KOPT-K1 (cell line): Measurements from ENCODE around the gene PCDHA1.
"Not testable (repeated sequence)": the region's sequence is repeated elsewhere in the genome, so short reads cannot be mapped to it uniquely, and the experiment has no call there.

Source experiments
- H3K27ac ChIP-seq: fragments of 200-600 bp; sonication (generic); 2 replicates; pipeline ENCODE4 v1.5.1; 2016; ENCODE audit warnings: antibody characterized with exemption, mild to moderate bottlenecking, low read depth, low read length; ENCODE audit not compliant: poor library complexity, severe bottlenecking
- H3K36me3 ChIP-seq: fragments of 200-600 bp; sonication (generic); 2 replicates; pipeline ENCODE4 v1.5.1; 2017; ENCODE audit warnings: antibody characterized with exemption, mild to moderate bottlenecking, low read length, moderate library complexity; ENCODE audit not compliant: insufficient read depth
- H3K9me3 ChIP-seq: fragments of 200-600 bp; sonication (generic); 2 replicates; pipeline ENCODE4 v1.5.1; 2017; ENCODE audit warnings: antibody characterized with exemption, low read length, mild to moderate bottlenecking; ENCODE audit not compliant: insufficient read depth, poor library complexity, severe bottlenecking

The PCDHA1 gene

DNA sequence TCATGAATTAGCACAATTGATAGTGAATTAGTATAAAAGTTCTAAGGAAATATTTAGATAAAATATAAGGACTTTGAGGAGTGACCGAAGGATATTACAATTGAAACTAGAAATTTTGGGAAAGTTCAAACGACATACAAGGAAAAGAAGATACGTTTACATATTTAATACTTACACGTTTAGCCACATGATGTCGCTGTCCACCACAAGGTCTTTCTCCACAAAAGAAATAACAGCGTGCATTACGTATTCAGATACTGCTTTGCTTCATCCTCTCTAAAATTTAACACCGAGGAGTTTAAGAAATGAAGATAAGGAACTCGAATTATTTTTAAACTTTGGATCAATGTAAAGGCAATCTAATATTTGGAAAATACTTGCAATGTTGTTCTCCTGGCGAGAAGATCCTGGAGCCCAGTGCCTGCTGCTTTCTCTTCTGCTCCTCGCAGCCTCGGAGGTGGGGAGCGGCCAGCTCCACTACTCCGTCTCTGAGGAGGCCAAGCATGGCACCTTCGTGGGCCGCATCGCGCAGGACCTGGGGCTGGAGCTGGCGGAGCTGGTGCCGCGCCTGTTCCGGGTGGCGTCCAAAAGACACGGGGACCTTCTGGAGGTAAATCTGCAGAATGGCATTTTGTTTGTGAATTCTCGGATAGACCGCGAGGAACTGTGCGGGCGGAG is 15.0 kb downstream of the PCDHA1 start, which contains the start of gene PCDHA3:
TSS of gene PCDHA3 (plus strand) at position 242 of the 678 bp plus-strand sequence.
- no peaks in the 10 kb centered on the region for H3K36me3 ChIP-seq
- no peak within 1 kb of the TSS for H3K27ac ChIP-seq

DNA sequence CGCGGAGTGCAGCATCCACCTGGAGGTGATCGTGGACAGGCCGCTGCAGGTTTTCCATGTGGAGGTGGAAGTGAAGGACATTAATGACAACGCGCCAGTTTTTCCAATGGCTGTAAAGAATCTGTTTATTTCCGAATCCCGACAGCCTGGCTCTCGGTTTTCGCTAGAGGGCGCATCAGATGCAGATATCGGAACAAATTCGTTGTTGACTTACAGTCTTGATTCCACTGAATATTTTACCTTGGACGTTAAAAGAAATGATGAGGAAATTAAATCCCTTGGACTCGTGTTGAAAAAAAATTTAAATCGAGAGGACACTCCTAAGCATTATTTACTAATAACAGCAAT is 15.5 kb downstream of the PCDHA1 start:
- Histone ChIP-seq H3K9me3 (no peaks in the 10 kb centered on the region), H3K27ac (no peak overlapping the region), H3K36me3 (no peaks in the 10 kb centered on the region)

More for the DNA sequence above, 15.0 kb downstream of the PCDHA1 start, which contains the start of gene PCDHA3:
- no peaks in the 10 kb centered on the region for H3K9me3 ChIP-seq

DNA sequence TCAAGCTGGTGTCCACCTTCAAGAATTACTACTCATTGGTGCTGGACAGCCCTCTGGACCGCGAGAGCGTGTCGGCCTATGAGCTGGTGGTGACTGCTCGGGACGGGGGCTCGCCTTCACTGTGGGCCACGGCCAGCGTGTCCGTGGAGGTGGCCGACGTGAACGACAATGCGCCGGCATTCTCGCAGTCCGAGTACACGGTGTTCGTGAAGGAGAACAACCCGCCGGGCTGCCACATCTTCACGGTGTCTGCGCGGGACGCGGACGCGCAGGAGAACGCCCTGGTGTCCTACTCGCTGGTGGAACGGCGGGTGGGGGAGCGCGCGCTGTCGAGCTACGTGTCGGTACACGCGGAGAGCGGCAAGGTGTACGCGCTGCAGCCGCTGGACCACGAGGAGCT is 16.4 kb downstream of the PCDHA1 start:
- H3K27ac ChIP-seq, H3K9me3 ChIP-seq, H3K36me3 ChIP-seq: not testable (repeated sequence)

DNA sequence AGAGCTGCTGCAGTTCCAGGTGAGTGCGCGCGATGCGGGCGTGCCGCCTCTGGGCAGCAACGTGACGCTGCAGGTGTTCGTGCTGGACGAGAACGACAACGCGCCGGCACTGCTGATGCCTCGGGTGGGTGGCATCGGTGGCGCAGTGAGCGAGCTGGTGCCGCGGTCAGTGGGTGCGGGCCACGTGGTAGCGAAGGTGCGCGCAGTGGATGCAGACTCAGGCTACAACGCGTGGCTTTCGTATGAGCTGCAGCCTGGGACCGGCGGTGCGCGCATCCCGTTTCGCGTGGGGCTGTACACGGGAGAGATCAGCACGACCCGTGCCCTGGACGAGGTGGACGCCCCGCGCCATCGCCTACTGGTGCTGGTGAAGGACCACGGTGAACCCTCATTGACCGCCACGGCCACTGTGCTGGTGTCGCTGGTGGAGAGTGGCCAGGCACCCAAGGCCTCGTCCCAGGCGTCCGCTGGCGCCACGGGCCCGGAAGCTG is 16.9 kb downstream of the PCDHA1 start:
- Histone ChIP-seq H3K36me3 (no peaks in the 10 kb centered on the region), H3K27ac (no peak overlapping the region), H3K9me3 (no peaks in the 10 kb centered on the region)

DNA sequence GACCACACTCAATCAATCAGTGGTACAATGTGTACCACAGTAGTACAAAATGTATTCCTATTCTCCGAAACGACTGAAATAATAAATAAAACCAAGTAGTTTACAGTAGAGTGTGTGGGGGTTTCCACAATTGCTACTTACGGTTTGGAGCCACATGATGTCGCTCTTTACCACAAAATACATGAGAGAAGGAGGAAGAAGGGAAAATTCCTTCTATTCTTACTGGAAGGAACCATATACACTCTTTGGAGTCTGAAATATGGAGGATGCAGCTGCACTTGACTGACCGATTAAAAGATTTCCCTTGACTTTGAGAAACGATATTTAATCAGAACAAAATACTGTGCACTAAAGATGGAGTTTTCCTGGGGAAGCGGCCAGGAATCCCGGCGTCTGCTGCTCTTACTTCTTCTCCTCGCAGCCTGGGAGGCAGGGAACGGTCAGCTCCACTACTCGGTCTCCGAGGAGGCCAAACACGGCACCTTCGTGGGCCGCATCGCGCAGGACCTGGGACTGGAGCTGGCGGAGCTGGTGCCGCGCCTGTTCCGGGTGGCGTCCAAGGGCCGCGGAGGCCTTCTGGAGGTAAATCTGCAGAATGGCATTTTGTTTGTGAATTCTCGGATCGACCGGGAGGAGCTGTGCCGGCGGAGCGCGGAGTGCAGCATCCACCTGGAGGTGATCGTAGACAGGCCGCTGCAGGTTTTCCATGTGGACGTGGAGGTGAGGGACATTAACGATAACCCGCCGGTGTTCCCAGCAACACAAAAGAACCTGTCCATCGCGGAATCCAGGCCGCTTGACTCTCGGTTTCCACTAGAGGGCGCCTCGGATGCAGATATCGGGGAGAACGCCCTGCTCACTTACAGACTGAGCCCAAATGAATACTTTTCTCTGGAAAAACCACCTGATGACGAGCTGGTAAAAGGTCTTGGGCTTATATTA is 21.2 kb downstream of the PCDHA1 start, which contains the start of gene PCDHA4:
TSS of gene PCDHA4 (plus strand) at position 235 of the 942 bp plus-strand sequence.
- Histone ChIP-seq H3K9me3 (no peaks in the 10 kb centered on the region), H3K27ac (no peak within 1 kb of the TSS), H3K36me3 (no peaks in the 10 kb centered on the region)

DNA sequence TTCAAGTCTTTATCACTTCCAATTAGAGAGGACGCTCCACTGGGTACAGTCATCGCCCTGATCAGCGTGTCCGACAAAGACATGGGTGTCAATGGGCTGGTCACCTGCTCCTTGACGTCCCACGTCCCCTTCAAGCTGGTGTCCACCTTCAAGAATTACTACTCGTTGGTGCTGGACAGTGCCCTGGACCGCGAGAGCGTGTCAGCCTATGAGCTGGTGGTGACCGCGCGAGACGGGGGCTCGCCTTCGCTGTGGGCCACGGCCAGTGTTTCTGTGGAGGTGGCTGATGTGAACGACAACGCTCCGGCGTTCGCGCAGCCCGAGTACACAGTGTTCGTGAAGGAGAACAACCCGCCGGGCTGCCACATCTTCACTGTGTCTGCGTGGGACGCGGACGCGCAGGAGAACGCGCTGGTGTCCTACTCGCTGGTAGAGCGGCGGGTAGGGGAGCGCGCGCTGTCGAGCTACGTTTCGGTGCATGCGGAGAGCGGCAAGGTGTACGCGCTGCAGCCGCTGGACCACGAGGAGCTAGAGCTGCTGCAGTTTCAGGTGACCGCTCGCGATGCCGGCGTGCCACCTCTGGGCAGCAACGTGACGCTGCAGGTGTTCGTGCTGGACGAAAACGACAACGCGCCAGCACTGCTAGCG is 22.4 kb downstream of the PCDHA1 start:
- not testable (repeated sequence) for H3K27ac ChIP-seq, H3K36me3 ChIP-seq, H3K9me3 ChIP-seq

DNA sequence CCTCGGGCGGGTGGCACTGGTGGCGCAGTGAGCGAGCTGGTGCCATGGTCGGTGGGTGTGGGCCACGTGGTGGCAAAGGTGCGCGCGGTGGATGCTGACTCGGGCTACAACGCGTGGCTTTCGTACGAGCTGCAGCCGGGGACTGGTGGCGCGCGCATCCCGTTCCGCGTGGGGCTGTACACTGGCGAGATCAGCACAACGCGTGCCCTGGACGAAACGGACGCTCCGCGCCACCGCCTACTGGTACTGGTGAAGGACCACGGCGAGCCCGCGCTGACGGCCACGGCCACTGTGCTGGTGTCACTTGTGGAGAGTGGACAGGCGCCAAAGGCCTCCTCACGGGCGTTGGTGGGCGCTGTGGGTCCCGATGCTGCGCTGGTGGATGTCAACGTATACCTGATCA is 22.9 kb downstream of the PCDHA1 start:
- Histone ChIP-seq H3K27ac (no peak overlapping the region), H3K9me3 (no peaks in the 10 kb centered on the region), H3K36me3 (no peaks in the 10 kb centered on the region)

DNA sequence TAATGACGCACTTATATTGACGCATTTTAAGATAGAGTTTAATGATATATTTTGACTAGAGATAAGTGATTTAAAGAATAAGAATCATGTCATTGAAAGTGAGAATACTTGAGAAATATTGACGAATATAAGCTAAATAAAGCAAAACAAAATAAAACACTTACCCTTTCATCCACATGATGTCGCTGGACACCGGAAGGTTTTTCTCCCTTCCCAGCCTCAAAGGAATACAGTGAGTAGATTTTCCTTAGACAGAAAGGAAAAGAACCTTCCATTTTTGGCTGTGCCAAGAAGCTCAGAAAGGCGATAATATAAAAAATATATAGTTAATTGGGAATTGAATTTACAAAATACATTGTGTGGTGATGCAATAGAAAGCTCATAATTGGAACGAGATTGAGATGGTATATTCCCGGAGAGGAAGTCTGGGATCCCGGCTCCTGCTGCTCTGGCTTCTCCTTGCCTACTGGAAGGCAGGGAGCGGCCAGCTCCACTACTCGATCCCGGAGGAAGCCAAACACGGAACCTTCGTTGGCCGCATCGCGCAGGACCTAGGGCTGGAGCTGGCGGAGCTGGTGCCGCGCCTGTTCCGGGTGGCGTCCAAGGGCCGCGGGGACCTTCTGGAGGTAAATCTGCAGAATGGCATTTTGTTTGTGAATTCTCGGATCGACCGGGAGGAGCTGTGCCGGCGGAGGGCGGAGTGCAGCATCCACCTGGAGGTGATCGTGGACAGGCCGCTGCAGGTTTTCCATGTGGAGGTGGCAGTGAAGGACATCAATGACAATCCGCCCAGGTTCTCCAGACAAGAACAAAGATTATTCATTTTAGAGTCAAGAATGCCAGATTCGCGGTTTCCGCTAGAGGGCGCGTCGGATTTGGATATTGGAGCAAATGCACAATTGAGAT is 35.7 kb downstream of the PCDHA1 start, which contains the start of gene PCDHA5:
TSS of gene PCDHA5 (plus strand) at position 239 of the 906 bp plus-strand sequence.
- H3K27ac ChIP-seq, result no peak within 1 kb of the TSS

DNA sequence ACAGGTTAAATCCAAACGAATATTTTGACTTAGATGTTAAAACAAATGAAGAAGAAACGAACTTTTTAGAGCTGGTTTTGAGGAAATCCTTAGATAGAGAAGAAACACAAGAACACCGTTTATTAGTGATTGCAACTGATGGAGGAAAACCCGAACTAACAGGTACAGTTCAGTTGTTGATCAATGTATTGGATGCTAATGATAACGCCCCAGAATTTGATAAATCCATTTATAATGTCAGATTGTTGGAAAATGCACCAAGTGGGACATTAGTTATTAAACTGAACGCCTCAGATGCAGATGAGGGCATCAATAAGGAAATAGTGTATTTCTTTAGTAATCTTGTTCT is 36.3 kb downstream of the PCDHA1 start:
- H3K9me3 ChIP-seq, result no peaks in the 10 kb centered on the region
- no peak overlapping the region for H3K27ac ChIP-seq
- H3K36me3 ChIP-seq, result no peaks in the 10 kb centered on the region

More for the DNA sequence above, 35.7 kb downstream of the PCDHA1 start, which contains the start of gene PCDHA5:
- Histone ChIP-seq H3K9me3 (no peaks in the 10 kb centered on the region), H3K36me3 (no peaks in the 10 kb centered on the region)

DNA sequence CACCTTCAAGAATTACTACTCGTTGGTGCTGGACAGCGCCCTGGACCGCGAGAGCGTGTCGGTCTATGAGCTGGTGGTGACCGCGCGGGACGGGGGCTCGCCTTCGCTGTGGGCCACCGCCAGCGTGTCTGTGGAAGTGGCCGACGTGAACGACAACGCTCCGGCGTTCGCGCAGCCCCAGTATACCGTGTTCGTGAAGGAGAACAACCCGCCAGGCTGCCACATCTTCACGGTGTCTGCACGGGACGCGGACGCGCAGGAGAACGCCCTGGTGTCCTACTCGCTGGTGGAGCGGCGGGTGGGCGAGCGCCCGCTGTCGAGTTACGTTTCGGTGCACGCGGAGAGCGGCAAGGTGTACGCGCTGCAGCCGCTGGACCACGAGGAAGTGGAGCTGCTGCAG is 37.0 kb downstream of the PCDHA1 start:
- not testable (repeated sequence) for H3K27ac ChIP-seq, H3K36me3 ChIP-seq, H3K9me3 ChIP-seq

DNA sequence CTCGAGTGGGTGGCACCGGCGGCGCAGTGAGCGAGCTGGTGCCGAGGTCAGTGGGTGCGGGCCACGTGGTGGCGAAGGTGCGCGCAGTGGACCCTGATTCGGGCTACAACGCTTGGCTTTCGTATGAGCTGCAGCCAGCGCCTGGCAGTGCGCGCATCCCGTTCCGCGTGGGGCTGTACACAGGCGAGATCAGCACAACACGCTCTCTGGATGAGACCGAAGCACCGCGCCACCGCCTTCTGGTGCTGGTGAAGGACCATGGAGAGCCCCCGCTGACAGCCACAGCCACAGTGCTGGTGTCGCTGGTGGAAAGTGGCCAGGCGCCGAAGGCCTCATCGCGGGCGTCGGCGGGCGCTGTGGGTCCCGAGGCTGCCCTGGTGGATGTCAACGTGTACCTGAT is 37.5 kb downstream of the PCDHA1 start:
- no peaks in the 10 kb centered on the region for H3K36me3 ChIP-seq
- no peaks in the 10 kb centered on the region for H3K9me3 ChIP-seq
- no peak overlapping the region for H3K27ac ChIP-seq

DNA sequence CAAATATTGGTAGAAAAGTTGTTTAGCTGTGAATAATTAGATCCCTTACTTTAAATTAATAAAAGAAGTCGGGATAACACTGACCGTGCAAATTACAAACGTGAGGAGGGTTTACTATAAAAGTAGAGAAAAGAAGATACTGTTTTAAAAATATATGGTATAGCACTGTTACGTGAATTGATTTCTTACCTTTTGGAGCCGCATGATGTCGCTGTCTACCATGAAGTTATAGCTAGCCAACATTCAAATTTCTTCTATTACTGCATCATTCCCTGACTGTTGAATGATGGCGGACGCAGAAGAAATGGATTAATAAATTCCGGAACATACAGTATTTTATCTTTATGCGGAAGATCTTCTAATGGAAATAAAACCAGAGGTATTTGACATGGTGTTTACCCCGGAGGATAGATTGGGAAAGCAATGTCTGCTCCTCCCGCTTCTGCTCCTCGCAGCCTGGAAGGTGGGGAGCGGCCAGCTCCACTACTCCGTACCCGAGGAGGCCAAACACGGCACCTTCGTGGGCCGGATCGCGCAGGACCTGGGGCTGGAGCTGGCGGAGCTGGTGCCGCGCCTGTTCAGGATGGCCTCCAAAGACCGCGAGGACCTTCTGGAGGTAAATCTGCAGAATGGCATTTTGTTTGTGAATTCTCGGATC is 41.9 kb downstream of the PCDHA1 start, which contains the start of gene PCDHA6:
TSS of gene PCDHA6 (plus strand) at position 257 of the 658 bp plus-strand sequence. CDS start at position 389, 132 bp downstream.
- Histone ChIP-seq H3K27ac (no peak within 1 kb of the TSS), H3K36me3 (no peaks in the 10 kb centered on the region), H3K9me3 (no peaks in the 10 kb centered on the region)

DNA sequence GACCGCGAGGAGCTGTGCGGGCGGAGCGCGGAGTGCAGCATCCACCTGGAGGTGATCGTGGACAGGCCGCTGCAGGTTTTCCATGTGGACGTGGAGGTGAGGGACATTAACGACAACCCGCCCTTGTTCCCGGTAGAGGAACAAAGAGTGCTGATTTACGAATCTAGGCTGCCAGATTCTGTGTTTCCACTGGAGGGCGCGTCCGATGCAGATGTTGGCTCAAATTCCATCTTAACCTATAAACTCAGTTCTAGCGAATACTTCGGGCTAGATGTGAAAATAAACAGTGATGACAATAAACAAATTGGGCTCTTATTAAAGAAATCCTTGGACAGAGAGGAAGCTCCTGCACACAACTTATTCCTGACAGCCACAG is 42.4 kb downstream of the PCDHA1 start:
- Histone ChIP-seq H3K36me3 (no peaks in the 10 kb centered on the region), H3K9me3 (no peaks in the 10 kb centered on the region), H3K27ac (no peak overlapping the region)
